ENCODE data around the gene TSC2. TPM values are rescaled to one million over a fixed set of nuclear protein-coding genes. Genes with fewer than 3 reads are reported as not detected.

The TSC2 gene
- polyA plus RNA-seq, 2 donors: 31.1 to 66.6 TPM

DNA sequence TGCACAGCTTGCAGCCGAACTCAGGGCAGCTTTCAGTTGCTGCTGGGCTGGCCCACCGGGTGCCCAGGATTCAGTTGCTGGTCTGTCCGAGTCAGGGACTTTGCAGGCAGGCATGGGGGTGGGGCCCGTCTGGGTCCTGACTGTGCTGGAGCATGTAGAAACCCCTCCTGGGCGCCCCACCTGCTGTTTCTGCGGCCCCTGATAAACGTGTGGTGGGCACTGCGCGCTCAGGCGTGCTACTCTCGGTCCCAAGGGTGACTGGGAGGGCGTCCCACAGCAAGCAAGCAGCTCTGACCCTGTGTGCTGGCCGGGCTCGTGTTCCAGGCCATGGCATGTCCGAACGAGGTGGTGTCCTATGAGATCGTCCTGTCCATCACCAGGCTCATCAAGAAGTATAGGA lies 12.6 kb downstream of the TSC2 start:
- Histone ChIP-seq H3K27ac (ENCODE audit: low read depth in 2 of 2, low read length in 1 of 2) (no peak overlapping the region), H3K4me3 (ENCODE audit: low read depth in 1 of 2, low read length in 2 of 2) (no peak overlapping the region), H3K9me3 (ENCODE audit: control insufficient read depth in 2 of 2, insufficient read depth in 1 of 2, low read depth in 1 of 2, low read length in 1 of 2) (no peaks in the 10 kb centered on the region), H3K36me3 (ENCODE audit: control insufficient read depth in 2 of 2, insufficient read depth in 2 of 2, low read length in 1 of 2) (peaks cover 17 to 61% of the 10 kb centered on the region in 2 donors), H3K27me3 (ENCODE audit: control insufficient read depth in 1 of 2, insufficient read depth in 2 of 2, low read length in 2 of 2) (no peaks in the 10 kb centered on the region), H3K4me1 (ENCODE audit: control insufficient read depth in 2 of 2, insufficient read depth in 2 of 2, low read length in 1 of 2) (no peaks in the 10 kb centered on the region)
- WGBS, 2 donors: 89 to 90% methylated on average over 16 to 17 of the region's 17 CpGs

DNA sequence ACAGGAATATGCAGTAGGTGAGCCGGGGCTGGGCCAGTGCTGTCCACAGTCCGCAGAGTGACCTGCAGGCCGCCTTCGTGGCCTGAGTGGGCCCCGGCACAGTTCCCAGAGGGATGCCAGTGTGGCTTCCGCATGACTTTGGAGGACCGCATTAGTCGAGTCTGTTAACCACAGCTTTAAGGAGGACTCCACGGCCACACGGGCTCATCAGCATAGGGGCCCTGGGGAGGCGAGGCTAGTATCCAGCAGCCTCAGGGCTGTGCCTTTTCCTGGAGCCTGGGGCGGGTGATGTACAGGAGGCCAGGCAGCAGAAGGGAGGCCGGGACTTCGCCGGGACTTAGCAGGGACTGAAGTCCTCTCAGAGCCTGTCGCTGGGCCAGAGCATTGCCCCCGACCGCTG lies 13.2 kb downstream of the TSC2 start:
- Histone ChIP-seq H3K36me3 (ENCODE audit: control insufficient read depth in 2 of 2, insufficient read depth in 2 of 2, low read length in 1 of 2) (peaks cover 17 to 65% of the 10 kb centered on the region in 2 donors), H3K27ac (ENCODE audit: low read depth in 2 of 2, low read length in 1 of 2) (no peak overlapping the region), H3K9me3 (ENCODE audit: control insufficient read depth in 2 of 2, insufficient read depth in 1 of 2, low read depth in 1 of 2, low read length in 1 of 2) (no peaks in the 10 kb centered on the region), H3K27me3 (ENCODE audit: control insufficient read depth in 1 of 2, insufficient read depth in 2 of 2, low read length in 2 of 2) (no peaks in the 10 kb centered on the region), H3K4me1 (ENCODE audit: control insufficient read depth in 2 of 2, insufficient read depth in 2 of 2, low read length in 1 of 2) (no peaks in the 10 kb centered on the region), H3K4me3 (ENCODE audit: low read depth in 1 of 2, low read length in 2 of 2) (no peak overlapping the region)
- 94 to 96% methylated on average over 17 to 18 of the region's 18 CpGs for WGBS, 2 donors

DNA sequence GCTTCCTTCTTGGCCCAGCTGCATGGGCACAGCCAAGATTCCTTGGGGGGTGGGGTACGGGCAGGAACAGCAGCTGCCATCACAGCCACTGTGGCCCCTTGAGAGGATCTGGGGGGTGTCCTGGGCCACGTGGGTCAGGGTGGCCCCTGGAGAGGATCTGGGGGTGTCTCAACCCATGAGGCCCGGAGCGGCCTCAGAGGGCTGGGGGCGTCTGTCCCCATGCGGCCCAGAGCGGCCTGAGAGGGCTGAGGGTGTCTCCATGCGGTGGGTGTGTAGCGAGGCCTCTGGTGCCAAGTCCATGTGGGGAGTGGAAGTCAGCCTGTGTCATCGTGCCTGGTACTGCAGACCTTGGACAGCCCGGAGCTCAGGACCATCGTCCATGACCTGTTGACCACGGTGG lies 13.7 kb downstream of the TSC2 start:
- no peaks in the 10 kb centered on the region for H3K9me3 ChIP-seq (ENCODE audit: control insufficient read depth in 2 of 2, insufficient read depth in 1 of 2, low read depth in 1 of 2, low read length in 1 of 2)
- no peak overlapping the region for H3K4me3 ChIP-seq (ENCODE audit: low read depth in 1 of 2, low read length in 2 of 2)
- H3K27me3 ChIP-seq (ENCODE audit: control insufficient read depth in 1 of 2, insufficient read depth in 2 of 2, low read length in 2 of 2): no peaks in the 10 kb centered on the region
- 93% methylated on average over 13 of the region's 13 CpGs for WGBS, 2 donors
- peaks cover 20 to 65% of the 10 kb centered on the region in 2 donors for H3K36me3 ChIP-seq (ENCODE audit: control insufficient read depth in 2 of 2, insufficient read depth in 2 of 2, low read length in 1 of 2)
- no peak overlapping the region for H3K27ac ChIP-seq (ENCODE audit: low read depth in 2 of 2, low read length in 1 of 2)
- no peaks in the 10 kb centered on the region for H3K4me1 ChIP-seq (ENCODE audit: control insufficient read depth in 2 of 2, insufficient read depth in 2 of 2, low read length in 1 of 2)

DNA sequence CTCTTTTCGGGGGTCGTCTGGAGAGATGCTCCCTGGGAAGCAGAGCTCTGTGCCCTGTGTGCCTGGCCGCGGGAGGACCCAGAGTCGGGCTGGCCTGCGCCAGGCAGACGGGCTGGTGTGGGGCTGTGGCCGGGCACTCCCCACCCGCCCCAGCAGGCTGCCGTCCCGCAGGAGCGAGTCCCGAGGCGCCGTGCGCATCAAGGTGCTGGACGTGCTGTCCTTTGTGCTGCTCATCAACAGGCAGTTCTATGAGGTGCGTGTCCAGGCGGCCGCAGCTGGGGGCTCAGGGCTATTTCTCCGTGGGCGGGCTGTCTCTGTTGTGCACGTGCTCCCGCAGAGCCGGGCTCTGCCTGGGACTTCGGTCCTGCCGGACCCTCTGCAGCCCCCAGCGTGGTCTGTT lies 15.0 kb downstream of the TSC2 start:
- H3K36me3 ChIP-seq (ENCODE audit: control insufficient read depth in 2 of 2, insufficient read depth in 2 of 2, low read length in 1 of 2): peaks cover 15 to 54% of the 10 kb centered on the region in 2 donors
- no peak overlapping the region for H3K4me3 ChIP-seq (ENCODE audit: low read depth in 1 of 2, low read length in 2 of 2)
- 95% methylated on average over 28 of the region's 28 CpGs for WGBS, 2 donors
- no peaks in the 10 kb centered on the region for H3K4me1 ChIP-seq (ENCODE audit: control insufficient read depth in 2 of 2, insufficient read depth in 2 of 2, low read length in 1 of 2)
- no peaks in the 10 kb centered on the region for H3K9me3 ChIP-seq (ENCODE audit: control insufficient read depth in 2 of 2, insufficient read depth in 1 of 2, low read depth in 1 of 2, low read length in 1 of 2)
- H3K27ac ChIP-seq (ENCODE audit: low read depth in 2 of 2, low read length in 1 of 2): no peak overlapping the region
- H3K27me3 ChIP-seq (ENCODE audit: control insufficient read depth in 1 of 2, insufficient read depth in 2 of 2, low read length in 2 of 2): no peaks in the 10 kb centered on the region

DNA sequence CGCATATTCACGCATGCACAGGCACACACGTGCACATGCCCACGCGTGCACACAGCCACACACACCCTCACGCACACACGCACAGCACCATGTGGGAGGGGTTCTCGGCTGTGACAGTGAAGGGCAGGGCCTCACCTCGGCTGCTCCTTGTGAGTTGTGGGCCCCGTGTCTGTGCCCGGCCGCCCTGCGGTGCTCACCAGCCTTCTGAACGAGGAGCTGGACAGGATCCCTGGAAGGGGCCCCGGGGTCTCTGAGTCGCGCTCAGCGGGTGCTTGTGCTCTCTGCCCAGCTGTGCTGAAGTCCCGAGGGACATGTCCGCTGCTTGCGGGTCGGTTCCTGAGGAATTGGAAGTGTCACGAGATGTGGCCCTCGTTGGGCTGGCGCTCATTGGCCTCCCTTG lies 16.1 kb downstream of the TSC2 start:
- no peaks in the 10 kb centered on the region for H3K4me1 ChIP-seq (ENCODE audit: control insufficient read depth in 2 of 2, insufficient read depth in 2 of 2, low read length in 1 of 2)
- 89 to 90% methylated on average over 25 of the region's 25 CpGs for WGBS, 2 donors
- H3K36me3 ChIP-seq (ENCODE audit: control insufficient read depth in 2 of 2, insufficient read depth in 2 of 2, low read length in 1 of 2): peaks cover 15 to 53% of the 10 kb centered on the region in 2 donors
- H3K27me3 ChIP-seq (ENCODE audit: control insufficient read depth in 1 of 2, insufficient read depth in 2 of 2, low read length in 2 of 2): no peaks in the 10 kb centered on the region
- H3K9me3 ChIP-seq (ENCODE audit: control insufficient read depth in 2 of 2, insufficient read depth in 1 of 2, low read depth in 1 of 2, low read length in 1 of 2): no peaks in the 10 kb centered on the region
- H3K4me3 ChIP-seq (ENCODE audit: low read depth in 1 of 2, low read length in 2 of 2): no peak overlapping the region
- no peak overlapping the region for H3K27ac ChIP-seq (ENCODE audit: low read depth in 2 of 2, low read length in 1 of 2)

DNA sequence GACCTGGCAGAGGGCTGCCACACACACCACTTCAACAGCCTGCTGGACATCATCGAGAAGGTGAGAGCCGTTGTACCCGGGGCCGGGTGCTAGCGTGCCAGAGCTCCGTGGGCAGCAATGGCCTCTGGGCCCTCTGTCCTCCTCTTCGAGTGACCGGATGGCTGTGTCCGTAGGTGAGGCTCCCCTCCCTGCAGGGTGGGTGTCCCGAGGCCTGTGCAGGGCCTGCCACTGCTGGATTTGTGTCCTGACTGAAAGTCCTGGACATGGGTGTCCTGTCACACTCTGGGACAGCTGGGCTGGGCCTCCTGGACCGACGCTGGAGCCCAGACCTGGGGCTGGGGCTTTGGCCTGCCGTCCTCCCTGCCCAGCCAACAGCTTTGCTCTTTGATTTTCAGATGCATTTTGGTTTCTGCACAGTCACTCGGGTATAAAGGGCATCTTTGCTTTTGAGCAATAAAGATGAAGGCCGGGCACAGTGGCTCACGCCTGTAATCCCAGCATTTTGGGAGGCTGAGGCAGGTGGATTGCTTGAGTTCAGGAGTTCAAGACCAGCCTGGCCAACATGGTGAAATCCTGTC lies 16.7 kb downstream of the TSC2 start:
- H3K9me3 ChIP-seq (ENCODE audit: control insufficient read depth in 2 of 2, insufficient read depth in 1 of 2, low read depth in 1 of 2, low read length in 1 of 2): no peaks in the 10 kb centered on the region
- H3K27me3 ChIP-seq (ENCODE audit: control insufficient read depth in 1 of 2, insufficient read depth in 2 of 2, low read length in 2 of 2): no peaks in the 10 kb centered on the region
- H3K4me3 ChIP-seq (ENCODE audit: low read depth in 1 of 2, low read length in 2 of 2): no peak overlapping the region
- no peak overlapping the region for H3K27ac ChIP-seq (ENCODE audit: low read depth in 2 of 2, low read length in 1 of 2)
- no peaks in the 10 kb centered on the region for H3K4me1 ChIP-seq (ENCODE audit: control insufficient read depth in 2 of 2, insufficient read depth in 2 of 2, low read length in 1 of 2)
- peaks cover 15 to 55% of the 10 kb centered on the region in 2 donors for H3K36me3 ChIP-seq (ENCODE audit: control insufficient read depth in 2 of 2, insufficient read depth in 2 of 2, low read length in 1 of 2)
- 92 to 94% methylated on average over 14 to 16 of the region's 16 CpGs for WGBS, 2 donors

DNA sequence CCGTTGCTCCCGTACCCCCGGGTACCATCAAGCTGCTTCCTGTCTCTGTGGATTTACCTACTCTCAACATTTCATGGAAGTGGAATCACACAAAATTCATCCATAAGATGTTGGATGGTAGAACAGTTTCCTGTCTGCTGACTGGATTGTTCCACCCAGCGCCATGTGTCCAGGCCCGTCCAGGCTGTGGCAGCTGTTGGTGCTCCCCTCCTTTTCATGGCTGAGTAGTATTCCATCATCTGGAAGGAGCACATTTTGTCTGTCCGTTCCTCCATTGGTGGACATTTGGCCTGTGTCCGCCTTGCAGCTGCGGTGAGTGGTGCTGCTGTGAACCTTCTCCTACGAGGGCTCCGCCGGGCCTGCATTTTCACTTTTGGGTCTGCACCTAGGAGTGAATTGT lies 18.4 kb downstream of the TSC2 start:
- WGBS, 2 donors: 98% methylated on average over 11 of the region's 11 CpGs
- H3K4me1 ChIP-seq (ENCODE audit: control insufficient read depth in 2 of 2, insufficient read depth in 2 of 2, low read length in 1 of 2): peaks cover 0 to 2% of the 10 kb centered on the region in 2 donors
- H3K4me3 ChIP-seq (ENCODE audit: low read depth in 1 of 2, low read length in 2 of 2): no peak overlapping the region
- H3K9me3 ChIP-seq (ENCODE audit: control insufficient read depth in 2 of 2, insufficient read depth in 1 of 2, low read depth in 1 of 2, low read length in 1 of 2): no peaks in the 10 kb centered on the region
- H3K27ac ChIP-seq (ENCODE audit: low read depth in 2 of 2, low read length in 1 of 2): no peak overlapping the region
- no peaks in the 10 kb centered on the region for H3K27me3 ChIP-seq (ENCODE audit: control insufficient read depth in 1 of 2, insufficient read depth in 2 of 2, low read length in 2 of 2)
- peaks cover 22 to 59% of the 10 kb centered on the region in 2 donors for H3K36me3 ChIP-seq (ENCODE audit: control insufficient read depth in 2 of 2, insufficient read depth in 2 of 2, low read length in 1 of 2)

DNA sequence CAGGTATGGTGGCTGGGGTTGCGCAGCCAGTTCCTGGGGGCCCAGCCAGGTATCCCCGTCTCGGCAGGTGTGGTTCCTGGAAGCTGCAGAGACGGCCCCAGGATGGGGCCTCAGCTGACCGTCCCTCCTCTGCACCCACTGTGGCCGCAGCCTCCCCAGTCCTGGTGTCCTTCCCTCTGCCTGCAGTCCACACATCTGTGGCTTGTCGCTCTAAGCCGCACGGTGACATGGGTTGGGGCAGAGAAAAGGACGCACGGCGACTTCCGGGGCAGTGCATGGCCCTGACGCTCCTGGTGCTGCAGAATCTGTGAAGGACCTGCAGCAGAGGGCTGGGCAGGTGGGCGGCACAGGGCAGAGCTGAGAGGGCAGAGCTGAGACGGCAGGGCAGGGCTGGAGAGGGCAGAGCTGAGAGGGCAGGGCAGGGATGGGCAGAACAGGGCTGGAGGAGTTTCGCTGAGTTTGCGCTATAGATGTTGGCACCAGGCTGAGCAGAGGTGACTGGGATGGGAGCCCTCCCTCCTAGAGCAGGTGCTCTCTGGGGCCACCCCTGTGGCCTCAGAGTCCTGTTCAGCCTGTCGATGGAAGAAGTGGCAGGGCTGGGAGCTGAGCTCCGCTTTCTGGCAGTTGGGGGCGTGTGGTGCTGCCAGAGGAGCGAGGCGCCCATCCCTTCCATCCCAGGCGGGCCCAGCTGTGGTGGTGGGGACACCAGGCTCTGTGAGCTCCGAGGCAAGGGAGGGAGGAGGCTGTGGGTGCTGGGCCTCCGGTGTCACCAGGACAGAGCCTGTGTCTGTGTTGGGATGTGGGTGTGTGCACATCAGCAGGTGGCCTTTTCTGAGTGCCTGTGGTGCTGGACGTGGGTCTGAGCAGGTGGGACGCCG lies 23.0 kb downstream of the TSC2 start:
- 93% methylated on average over 29 of the region's 29 CpGs for WGBS, 2 donors
- peaks cover 0 to 3% of the 10 kb centered on the region in 2 donors for H3K9me3 ChIP-seq (ENCODE audit: control insufficient read depth in 2 of 2, insufficient read depth in 1 of 2, low read depth in 1 of 2, low read length in 1 of 2)
- peaks cover 0 to 2% of the 10 kb centered on the region in 2 donors for H3K4me1 ChIP-seq (ENCODE audit: control insufficient read depth in 2 of 2, insufficient read depth in 2 of 2, low read length in 1 of 2)
- H3K36me3 ChIP-seq (ENCODE audit: control insufficient read depth in 2 of 2, insufficient read depth in 2 of 2, low read length in 1 of 2): peaks cover 22 to 61% of the 10 kb centered on the region in 2 donors
- H3K27me3 ChIP-seq (ENCODE audit: control insufficient read depth in 1 of 2, insufficient read depth in 2 of 2, low read length in 2 of 2): no peaks in the 10 kb centered on the region
- H3K27ac ChIP-seq (ENCODE audit: low read depth in 2 of 2, low read length in 1 of 2): no peak overlapping the region
- H3K4me3 ChIP-seq (ENCODE audit: low read depth in 1 of 2, low read length in 2 of 2): no peak overlapping the region

DNA sequence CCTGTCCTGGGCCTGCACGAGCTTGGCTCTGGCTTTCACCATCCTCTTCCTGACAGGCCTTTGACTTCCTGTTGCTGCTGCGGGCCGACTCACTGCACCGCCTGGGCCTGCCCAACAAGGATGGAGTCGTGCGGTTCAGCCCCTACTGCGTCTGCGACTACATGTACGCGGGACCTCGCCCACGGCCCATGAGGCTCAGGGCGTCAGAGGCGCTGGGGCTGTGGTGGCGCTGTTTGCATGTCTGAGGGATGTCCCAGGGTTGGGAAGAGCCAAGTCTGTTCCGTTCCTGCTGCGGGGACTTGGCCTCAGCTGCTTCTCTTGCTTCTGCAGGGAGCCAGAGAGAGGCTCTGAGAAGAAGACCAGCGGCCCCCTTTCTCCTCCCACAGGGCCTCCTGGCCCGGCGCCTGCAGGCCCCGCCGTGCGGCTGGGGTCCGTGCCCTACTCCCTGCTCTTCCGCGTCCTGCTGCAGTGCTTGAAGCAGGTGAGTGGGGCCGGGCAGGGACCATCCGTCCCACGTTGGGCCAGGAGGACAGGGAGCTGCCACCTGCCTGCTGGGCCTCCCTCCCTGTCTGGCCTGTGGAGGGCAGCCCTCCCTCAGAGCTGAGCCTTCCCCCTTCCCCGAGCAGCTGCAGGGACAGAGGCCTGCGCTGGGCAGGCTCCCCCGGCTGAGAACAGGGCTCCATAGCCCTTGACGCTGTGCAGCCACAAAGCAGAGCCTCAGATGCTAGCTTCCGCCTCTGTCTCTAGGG lies 23.8 kb downstream of the TSC2 start:
- WGBS, 2 donors: 84% methylated on average over 34 of the region's 34 CpGs
- Histone ChIP-seq H3K4me3 (ENCODE audit: low read depth in 1 of 2, low read length in 2 of 2) (no peak overlapping the region), H3K9me3 (ENCODE audit: control insufficient read depth in 2 of 2, insufficient read depth in 1 of 2, low read depth in 1 of 2, low read length in 1 of 2) (peaks cover 0 to 3% of the 10 kb centered on the region in 2 donors), H3K27ac (ENCODE audit: low read depth in 2 of 2, low read length in 1 of 2) (no peak overlapping the region), H3K36me3 (ENCODE audit: control insufficient read depth in 2 of 2, insufficient read depth in 2 of 2, low read length in 1 of 2) (peaks cover 19 to 62% of the 10 kb centered on the region in 2 donors), H3K27me3 (ENCODE audit: control insufficient read depth in 1 of 2, insufficient read depth in 2 of 2, low read length in 2 of 2) (no peaks in the 10 kb centered on the region), H3K4me1 (ENCODE audit: control insufficient read depth in 2 of 2, insufficient read depth in 2 of 2, low read length in 1 of 2) (peaks cover 0 to 2% of the 10 kb centered on the region in 2 donors)

All from esophagus (tissue), 2 donors.